IgD-negative memory B cell (primary cell): ENCODE measurements around the gene FGD6. TPM values are rescaled to one million over a fixed set of nuclear protein-coding genes. Genes with fewer than 3 reads are reported as not detected.

Experiments
- H3K27ac Mint-ChIP-seq, 3 donors: one replicate each; pipeline ENCODE4 v1.8.0; 2020 to 2022; ENCODE audit warnings: mild to moderate bottlenecking in 3 of 3, mixed read lengths in 3 of 3, moderate library complexity in 1 of 3
- H3K27me3 Mint-ChIP-seq: one replicate; pipeline ENCODE4 v1.8.0; 2021; ENCODE audit warnings: mixed read lengths
- H3K36me3 Mint-ChIP-seq: one replicate; pipeline ENCODE4 v1.8.0; 2020; ENCODE audit warnings: mild to moderate bottlenecking, mixed read lengths
- H3K4me1 Mint-ChIP-seq, 3 donors: one replicate each; pipeline ENCODE4 v1.8.0; 2020 to 2022; ENCODE audit warnings: mixed read lengths in 3 of 3, mild to moderate bottlenecking in 1 of 3
- H3K4me3 Mint-ChIP-seq, 4 donors: one replicate each; pipeline ENCODE4 v1.8.0; 2020 to 2022; ENCODE audit warnings: mild to moderate bottlenecking in 4 of 4, mixed read lengths in 4 of 4, moderate library complexity in 3 of 4
- H3K9me3 Mint-ChIP-seq, 3 donors: one replicate each; pipeline ENCODE4 v1.8.0; 2020 to 2021; ENCODE audit warnings: mixed read lengths in 3 of 3, mild to moderate bottlenecking in 1 of 3
- polyA plus RNA-seq: library from polyadenylated mRNA; unstranded; fragments of 300-500 nt; fragmentation: Illumina TruSeq; gene quantifications from one replicate; pipeline ENCODE4 v1.2.3, GENCODE V29; 2021

Gene FGD6
- polyA plus RNA-seq, 1 donor from 2014 or later = 5.0 TPM

DNA sequence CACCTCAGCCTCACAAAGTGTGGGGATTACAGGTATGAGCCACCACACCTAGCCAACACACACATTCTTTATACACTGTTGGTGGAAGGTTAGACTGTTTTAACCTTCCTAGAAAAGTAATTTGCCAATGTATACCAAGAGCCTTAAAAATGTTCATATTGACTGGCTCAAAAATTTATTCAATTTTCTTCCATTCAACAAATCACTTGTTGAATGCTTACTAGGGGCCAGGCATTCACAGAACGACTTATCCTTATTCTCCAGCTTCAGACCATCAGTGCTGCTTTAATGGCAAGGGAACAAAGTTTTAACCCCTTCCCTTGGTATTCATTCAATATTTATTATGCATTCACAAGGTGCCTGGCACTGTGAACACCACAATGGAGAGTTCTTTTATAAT, 146.9 kb downstream of the FGD6 start:
- Mint-ChIP-seq H3K36me3 (peaks cover 4% of the 10 kb centered on the region), H3K4me1 (peaks cover 11 to 12% (median 11%) of the 10 kb centered on the region in 3 donors), H3K27ac (no peak overlapping the region), H3K9me3 (no peaks in the 10 kb centered on the region), H3K4me3 (peak overlapping the region in 3 of 4 donors; percentile 8 to 70 (median 44)), H3K27me3 (no peaks in the 10 kb centered on the region)

DNA sequence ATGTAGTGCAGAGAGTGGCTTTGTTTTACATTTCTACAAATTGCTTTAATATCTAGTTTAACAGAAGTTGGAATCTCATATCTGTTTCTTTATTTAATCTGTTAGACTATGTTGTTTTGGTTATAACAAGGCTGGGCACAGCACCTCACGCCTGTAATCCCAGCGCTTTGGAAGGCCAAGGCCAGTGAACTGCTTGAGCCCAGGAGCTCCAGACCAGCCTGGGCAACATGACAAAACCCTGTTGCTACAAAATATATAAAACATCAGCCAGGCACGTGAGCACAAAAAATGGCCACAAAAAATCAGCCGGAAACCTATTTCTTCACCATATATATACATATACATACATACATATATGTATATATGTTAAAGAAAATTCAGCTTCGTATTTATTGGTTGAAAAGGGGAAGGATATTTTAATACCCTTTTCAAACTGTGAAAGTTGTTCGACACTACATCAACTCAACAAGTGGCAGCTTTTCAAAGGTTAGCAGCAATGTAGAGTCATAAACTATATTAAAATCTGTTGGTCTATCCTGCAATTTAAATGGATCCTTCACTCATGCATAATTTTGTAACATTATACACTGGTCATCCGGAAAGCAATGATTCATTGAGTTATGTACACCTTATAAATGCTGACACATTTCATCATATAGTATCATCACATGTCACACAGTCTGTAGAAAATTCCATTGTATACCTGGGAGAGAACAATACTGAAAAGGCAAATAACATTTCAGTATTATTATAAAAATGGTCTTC, 151.0 kb downstream of the FGD6 start:
- Mint-ChIP-seq H3K4me1 (peaks cover 8 to 9% (median 9%) of the 10 kb centered on the region in 3 donors), H3K27me3 (no peaks in the 10 kb centered on the region), H3K4me3 (no peak overlapping the region), H3K27ac (no peak overlapping the region), H3K9me3 (no peaks in the 10 kb centered on the region), H3K36me3 (peaks cover 4% of the 10 kb centered on the region)

DNA sequence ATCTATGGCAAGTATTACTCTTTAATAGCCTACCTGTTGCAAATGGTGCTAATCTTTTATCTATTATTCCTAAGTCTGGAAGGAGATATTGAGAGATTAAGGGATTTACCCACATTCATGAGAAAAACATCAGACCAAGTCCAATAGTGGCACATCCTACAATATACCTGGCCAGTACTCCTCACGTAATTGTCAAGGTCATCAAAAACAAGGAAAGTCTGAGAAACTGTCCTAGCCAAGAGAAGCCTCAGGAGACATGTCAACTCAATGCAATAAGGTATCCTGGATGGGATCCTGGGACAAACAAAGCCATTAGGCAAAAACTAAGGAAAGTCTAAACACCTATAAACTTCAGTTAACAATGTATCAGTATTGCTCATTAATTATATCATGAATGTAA, 156.3 kb downstream of the FGD6 start:
- no peak overlapping the region for H3K4me3 Mint-ChIP-seq
- H3K27ac Mint-ChIP-seq = no peak overlapping the region
- no peaks in the 10 kb centered on the region for H3K27me3 Mint-ChIP-seq
- peaks cover 0 to 5% (median 2%) of the 10 kb centered on the region in 3 donors for H3K4me1 Mint-ChIP-seq
- no peaks in the 10 kb centered on the region for H3K36me3 Mint-ChIP-seq
- no peaks in the 10 kb centered on the region for H3K9me3 Mint-ChIP-seq

DNA sequence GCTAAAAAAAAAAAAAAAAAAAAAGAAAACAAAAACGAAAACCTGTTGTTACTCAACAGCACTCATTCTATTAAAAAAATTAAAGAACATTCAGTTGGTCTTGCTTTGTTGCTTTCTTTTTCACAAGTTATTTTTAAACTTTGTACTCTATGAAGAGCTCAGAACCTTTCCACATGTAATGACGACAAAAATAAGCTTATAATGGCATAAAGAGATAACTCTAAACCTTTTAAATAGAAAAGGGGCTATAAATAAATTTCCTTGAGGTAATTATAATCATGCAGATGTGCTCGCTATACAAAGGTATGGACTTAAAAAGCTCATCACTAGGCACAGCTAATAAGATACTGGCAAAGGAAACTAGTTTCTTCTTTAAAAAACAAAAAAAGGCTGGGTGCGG, 157.3 kb downstream of the FGD6 start:
- Mint-ChIP-seq H3K4me3 (no peak overlapping the region), H3K27ac (no peak overlapping the region), H3K36me3 (no peaks in the 10 kb centered on the region), H3K27me3 (no peaks in the 10 kb centered on the region), H3K4me1 (peaks cover 0 to 5% (median 2%) of the 10 kb centered on the region in 3 donors), H3K9me3 (no peaks in the 10 kb centered on the region)

GRCh38 chr12:95057424-95057823, 159.8 kb downstream of the FGD6 start:
- peaks cover 3% of the 10 kb centered on the region for H3K36me3 Mint-ChIP-seq
- H3K4me3 Mint-ChIP-seq = no peak overlapping the region
- H3K27me3 Mint-ChIP-seq = no peaks in the 10 kb centered on the region
- H3K4me1 Mint-ChIP-seq = no peaks in the 10 kb centered on the region
- H3K9me3 Mint-ChIP-seq = no peaks in the 10 kb centered on the region
- H3K27ac Mint-ChIP-seq = no peak overlapping the region

DNA sequence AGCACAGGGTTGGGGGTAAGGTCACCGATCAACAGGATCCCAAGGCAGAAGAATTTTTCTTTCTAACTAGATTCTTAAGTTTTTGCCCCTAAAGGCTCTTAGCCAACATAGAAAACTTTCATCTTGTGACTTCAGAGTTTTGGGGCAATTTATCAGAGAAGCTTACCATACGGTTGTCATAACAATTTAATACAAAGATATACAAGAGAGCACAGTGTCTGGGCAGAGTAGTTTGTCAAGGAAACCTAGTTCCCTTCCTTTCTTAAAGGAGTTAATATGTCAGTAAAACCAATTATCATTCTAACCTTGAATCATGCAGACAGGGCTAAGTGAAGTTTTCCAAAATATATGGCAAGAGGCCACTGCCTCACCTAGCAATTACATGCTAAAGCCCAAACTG, 162.2 kb downstream of the FGD6 start:
- Mint-ChIP-seq H3K27ac (no peak overlapping the region), H3K4me1 (no peaks in the 10 kb centered on the region), H3K4me3 (no peak overlapping the region), H3K36me3 (peaks cover 4% of the 10 kb centered on the region), H3K27me3 (no peaks in the 10 kb centered on the region), H3K9me3 (no peaks in the 10 kb centered on the region)

- Mint-ChIP-seq H3K36me3 (peaks cover 4% of the 10 kb centered on the region), H3K9me3 (no peaks in the 10 kb centered on the region), H3K27ac (no peak overlapping the region)
Measured at GRCh38 chr12:95054206-95054605, 163.1 kb downstream of the FGD6 start.

DNA sequence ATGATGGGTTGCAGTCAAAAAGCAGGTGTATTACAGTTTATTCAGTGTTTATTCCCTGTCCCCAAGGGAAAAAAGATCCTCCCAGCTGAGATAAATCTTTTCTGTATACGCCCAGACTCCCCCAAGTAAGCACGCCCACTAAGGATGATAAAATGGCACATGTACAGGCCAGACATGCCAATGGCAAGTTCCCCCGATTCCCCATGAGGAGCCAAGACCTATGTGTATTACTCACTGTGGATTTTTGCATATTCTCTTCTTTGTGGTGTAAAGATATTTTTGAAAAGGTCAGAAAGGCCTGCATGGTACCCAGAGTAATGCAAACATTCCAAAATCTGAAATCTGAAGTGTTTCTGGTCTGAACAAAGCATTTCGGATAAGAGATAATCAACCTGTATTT, 166.0 kb downstream of the FGD6 start:
- H3K27me3 Mint-ChIP-seq = no peaks in the 10 kb centered on the region
- H3K36me3 Mint-ChIP-seq = peaks cover 4% of the 10 kb centered on the region
- H3K4me3 Mint-ChIP-seq = no peak overlapping the region
- H3K4me1 Mint-ChIP-seq = no peaks in the 10 kb centered on the region
- no peak overlapping the region for H3K27ac Mint-ChIP-seq
- H3K9me3 Mint-ChIP-seq = no peaks in the 10 kb centered on the region

More at GRCh38 chr12:95054206-95054605, 163.1 kb downstream of the FGD6 start:
- Mint-ChIP-seq H3K4me3 (no peak overlapping the region), H3K27me3 (no peaks in the 10 kb centered on the region), H3K4me1 (no peaks in the 10 kb centered on the region)

GRCh38 chr12:95037906-95038305, 179.4 kb downstream of the FGD6 start:
- H3K4me1 Mint-ChIP-seq = peaks cover 0 to 9% (median 5%) of the 10 kb centered on the region in 3 donors
- H3K27me3 Mint-ChIP-seq = no peaks in the 10 kb centered on the region
- H3K36me3 Mint-ChIP-seq = peaks cover 4% of the 10 kb centered on the region
- no peak overlapping the region for H3K4me3 Mint-ChIP-seq
- no peaks in the 10 kb centered on the region for H3K9me3 Mint-ChIP-seq
- H3K27ac Mint-ChIP-seq = no peak overlapping the region

- Mint-ChIP-seq H3K9me3 (no peaks in the 10 kb centered on the region), H3K27ac (peak overlapping the region in 1 of 3 donors; percentile 59), H3K27me3 (no peaks in the 10 kb centered on the region), H3K4me1 (peaks cover 0 to 7% (median 5%) of the 10 kb centered on the region in 3 donors), H3K4me3 (no peak overlapping the region), H3K36me3 (peaks cover 4% of the 10 kb centered on the region)
Measured at GRCh38 chr12:95034750-95035149, 182.5 kb downstream of the FGD6 start.

Other genes starting within 250 kb of the FGD6 start
- gene NDUFA12, start 213.8 kb downstream of the FGD6 start, polyA plus RNA-seq = 173 TPM
- 14.8 TPM for gene NR2C1, start 143.8 kb downstream of the FGD6 start, polyA plus RNA-seq
- gene VEZT, start 340 bp upstream of the FGD6 start, polyA plus RNA-seq = 21.5 TPM